Measurements from ENCODE around the gene GSDMA. TPM values are rescaled to one million over a fixed set of nuclear protein-coding genes. Genes with fewer than 3 reads are reported as not detected.

The GSDMA gene
- polyA plus RNA-seq, 5 donors: 0.47 to 1.1 (median 0.75) TPM

DNA sequence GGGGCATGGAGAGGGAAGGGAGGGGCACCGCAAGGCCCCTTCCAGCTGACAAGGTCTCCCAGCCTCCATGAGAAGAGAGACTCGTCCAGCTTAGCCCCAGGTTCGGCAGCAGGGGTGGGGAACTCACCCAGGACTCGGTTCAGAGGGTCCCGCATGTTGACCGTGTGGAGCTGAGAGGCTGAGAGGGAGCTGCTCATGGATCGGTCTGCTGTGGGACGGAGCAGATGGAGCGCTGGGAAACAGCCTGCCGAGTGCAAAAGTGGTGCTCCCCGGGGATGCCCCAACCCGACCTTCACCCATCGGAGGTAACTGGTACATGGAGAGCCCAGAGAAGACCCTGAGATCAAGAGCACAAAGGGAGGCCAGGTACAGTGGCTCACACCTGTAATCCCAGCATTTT, 57.3 kb downstream of the GSDMA start:
- no peak for DNase-seq

DNA sequence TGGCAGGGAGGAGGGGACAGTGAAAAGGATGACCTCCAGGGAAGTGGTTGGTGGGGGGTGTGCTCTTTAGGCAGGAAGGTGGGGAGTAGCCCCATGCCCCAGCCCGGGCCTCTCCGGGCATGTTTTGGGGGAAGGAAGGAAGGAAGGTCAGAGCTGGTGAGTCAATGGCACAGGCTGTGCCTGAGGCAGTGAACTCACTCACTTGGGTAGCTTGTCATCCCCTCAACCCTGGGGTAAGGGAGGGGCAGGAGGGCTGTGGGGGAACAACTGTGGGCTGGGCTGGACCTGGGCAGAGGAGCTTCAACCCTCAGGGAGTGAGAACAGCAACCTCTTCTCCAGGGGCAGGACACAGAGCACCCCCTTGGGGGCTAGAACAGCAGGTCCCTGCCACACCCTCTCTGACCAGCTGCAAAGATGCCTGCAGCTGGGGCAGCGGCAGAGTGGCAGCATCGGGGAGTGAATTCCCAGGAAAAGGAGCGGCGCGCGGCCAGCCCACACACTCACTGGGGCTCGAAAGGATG, 58.7 kb downstream of the GSDMA start:
- DNase-seq: no peak

DNA sequence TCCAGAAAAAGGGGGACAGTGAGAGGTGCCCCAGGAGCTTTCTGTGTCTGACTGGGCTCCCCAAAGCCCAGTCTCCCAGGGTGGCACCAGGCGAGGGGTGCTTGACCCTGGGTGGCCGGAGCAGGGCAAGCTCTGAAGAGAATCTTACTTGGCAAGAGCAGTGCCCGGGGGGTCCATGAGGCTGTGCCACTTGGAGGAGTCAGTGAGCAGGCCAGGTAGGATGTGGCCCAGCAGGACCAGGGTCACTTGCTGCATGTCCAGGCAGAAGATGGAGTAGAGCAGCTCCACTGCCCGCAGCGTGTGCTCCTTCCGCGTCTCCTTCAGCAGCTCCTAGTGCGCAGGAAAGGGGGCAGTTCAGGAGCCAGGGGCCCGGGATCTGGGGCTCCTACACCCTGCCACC, 59.7 kb downstream of the GSDMA start:
- no peak for DNase-seq

DNA sequence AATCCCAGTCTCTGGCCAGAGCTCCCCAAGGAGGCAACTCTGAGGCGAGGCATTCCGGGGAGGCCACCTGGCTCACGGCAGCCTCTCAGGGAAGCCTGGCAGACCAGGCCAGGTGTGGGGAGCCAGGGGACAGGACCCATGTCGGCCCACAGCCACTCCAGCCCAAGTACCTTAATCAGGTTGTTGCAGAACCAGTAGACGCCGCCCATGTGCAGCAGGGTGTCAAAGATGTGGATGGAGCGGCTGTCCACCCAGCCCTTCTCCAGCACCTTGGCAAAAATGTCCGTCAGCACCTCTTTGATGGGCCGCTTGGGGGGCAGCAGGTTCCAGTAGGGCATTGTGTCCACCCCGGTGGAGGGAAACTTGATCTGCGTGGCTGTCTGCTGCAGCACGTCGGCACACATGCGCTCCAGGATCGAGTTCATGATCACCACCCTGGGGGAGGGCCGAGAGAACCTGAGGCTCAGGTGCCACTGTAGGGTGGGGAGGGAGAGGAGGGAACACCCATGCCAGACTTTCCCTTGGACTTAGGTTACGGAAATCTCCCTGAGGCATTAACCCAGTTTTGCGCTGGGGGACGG, 60.2 kb downstream of the GSDMA start:
- no peak for DNase-seq

DNA sequence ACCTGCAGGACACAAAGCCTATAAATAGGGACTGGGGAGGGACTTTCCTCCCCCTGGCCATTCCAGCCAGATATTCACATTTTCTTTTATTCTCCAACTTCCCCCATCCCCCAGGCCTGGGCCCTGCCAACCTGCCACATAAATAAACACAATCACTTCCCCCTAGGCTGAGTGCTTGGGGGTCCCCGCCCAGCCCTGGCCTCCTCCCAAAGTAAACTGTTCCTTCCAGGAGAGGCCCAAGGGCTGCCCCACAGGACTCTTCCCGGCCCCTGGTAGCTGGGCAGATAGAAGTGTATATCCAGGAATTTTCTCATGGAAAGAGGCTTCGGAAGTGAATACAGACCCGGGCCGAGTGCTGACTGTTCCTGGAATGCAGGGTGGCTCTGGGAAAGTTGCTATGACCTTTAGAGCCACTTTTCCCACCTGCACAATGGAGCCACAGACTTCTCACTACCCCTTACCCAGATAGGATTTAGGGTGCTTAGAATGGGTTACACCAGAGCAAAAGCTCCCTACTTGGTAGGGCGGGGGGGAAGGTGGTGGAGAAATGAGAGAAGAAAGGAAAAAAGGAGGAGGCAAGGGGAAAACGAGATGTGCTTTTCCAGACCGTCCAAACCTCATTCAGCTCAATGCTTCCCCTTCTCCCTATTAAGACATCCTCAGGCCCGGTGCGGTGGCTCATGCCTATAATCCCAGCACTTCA, 60.9 kb downstream of the GSDMA start:
- DNase-seq: no peak

DNA sequence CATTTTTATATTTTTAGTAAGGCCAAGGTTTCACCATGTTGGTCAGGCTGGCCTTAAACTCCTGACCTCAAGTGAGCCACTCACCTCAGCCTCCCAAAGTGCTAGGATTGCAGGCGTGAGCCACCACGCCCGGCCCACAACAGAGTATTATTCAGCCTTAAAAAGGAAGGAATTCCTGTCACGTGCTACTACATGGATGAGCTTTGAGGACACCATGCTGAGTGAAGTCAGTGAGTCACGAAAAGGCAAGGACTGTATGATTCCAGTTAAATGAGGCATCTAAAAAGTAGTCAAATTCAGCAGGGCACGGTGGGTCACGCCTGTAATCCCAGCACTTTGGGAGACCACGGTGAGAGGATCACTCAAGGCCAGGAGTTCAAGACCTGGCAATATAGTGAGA, 62.1 kb downstream of the GSDMA start:
- DNase-seq: no peak

DNA sequence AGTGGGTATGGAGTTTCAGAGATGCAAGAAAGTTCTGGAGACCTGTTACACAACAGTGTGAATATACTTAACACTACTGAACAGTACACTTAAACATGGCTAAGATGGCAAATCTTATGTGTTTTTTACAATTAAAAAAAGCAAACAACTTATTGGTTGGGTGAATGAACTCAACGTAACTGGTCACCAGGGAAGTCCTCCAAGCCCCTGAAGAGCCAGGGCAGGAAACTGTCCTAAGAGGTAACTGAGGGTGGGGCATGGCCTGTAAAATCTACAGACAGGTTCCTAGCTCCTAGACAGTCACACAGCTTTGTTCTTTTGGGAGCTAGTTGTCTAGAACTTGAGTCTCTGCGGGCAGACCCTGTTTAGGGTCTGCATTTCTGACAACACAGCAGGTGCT, 62.8 kb downstream of the GSDMA start:
- no peak for DNase-seq

DNA sequence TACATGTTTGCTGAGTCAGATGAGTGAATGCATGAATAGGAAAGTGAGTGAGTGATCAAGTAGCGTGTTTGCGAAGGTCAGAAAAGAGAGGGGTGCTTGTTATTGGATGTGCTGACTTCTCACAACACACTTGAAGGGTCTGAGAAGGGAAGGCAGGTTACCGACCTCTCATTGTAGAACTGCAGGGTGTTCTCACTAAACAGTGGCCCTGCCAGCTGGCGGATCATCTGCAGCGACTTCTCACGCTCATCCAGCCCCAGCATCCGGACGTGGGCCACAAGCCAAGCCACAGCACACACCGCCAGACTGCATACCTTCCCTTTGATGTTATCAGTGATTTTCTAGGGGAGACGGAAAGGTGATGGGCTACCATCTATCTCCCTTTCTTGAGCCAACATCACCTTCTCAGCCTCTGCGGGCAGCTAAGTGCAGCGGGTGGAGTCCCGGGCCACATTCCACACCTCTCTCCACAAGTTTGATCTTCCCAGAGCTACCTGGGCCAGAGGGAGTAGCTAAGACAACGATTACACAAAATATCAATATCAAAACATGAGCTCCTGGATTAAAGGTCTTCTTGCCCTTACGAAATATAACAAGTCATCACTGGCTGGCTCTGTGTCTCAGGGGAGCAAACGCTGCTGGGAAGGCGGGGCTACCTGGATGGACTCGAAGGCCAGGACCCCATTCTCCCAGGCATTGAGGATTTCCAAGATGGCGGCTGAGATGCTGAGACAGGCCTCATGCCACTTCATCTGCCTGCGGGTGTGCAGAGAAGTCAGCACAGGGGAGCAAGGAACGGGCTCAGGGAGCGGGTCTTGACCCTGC, 63.4 kb downstream of the GSDMA start:
- no peak for DNase-seq

DNA sequence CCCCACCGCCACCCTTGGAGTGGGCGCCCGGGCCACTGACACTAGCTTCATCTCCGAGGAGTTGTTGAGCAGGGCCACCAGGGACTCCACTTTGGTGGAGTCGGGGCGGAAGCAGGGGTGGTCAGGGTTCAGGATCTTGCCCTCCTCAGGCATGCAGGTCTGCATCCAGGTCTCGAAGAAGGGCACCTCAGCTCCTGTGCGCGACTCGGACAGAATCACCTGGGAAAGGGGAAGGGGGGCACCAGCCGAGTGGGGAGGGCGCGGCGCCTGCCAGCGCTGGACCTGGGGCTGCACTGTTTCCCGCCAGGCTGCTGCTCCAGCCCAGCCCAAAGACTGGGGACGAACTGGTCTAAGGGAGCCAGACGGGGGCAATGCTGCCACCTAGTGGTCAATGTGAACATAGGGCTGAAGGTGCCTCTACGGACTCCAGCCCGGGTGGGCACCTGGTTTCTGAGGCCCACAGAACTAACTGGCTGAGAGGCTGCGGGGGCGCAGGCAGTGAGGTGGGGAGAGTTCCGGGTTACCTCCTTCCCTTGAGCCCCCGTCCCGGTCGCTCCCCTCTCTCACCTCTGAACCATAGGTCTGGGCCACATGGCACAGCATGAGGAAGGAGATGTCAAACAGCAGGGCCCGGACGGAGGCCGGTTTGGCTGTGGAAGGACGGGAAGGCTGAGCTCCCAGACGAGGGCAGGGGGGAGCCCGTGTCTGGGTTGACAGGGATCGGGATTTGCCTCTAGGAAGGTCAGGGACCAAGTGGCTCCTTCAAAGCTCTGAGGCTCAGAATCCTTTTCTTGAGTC, 64.2 kb downstream of the GSDMA start:
- peak in 1 of 2 donors; percentile 75 for DNase-seq

Other genes with a start within 250 kb of the GSDMA start
- gene MIEN1, start 232.5 kb upstream of the GSDMA start, polyA plus RNA-seq (ENCODE audit: insufficient read depth in 1 of 5, insufficient read length in 5 of 5, low replicate concordance in 1 of 5): 10 to 100 TPM; 21.1 to 31.3 (median 24.0) TPM
- gene GRB7, start 225.1 kb upstream of the GSDMA start, polyA plus RNA-seq (ENCODE audit: insufficient read depth in 1 of 5, insufficient read length in 5 of 5, low replicate concordance in 1 of 5): 10 to 100 TPM; 23.9 to 32.7 (median 28.0) TPM
- 1 to 10 TPM; 1.1 to 1.8 (median 1.3) TPM for gene IKZF3, start 98.7 kb upstream of the GSDMA start, polyA plus RNA-seq (ENCODE audit: insufficient read depth in 1 of 5, insufficient read length in 5 of 5, low replicate concordance in 1 of 5)
- gene ZPBP2, start 94.8 kb upstream of the GSDMA start, polyA plus RNA-seq (ENCODE audit: insufficient read depth in 1 of 5, insufficient read length in 5 of 5, low replicate concordance in 1 of 5): not detected
- gene GSDMB, start 44.4 kb upstream of the GSDMA start, polyA plus RNA-seq (ENCODE audit: insufficient read depth in 1 of 5, insufficient read length in 5 of 5, low replicate concordance in 1 of 5): 10 to 100 TPM; 19.8 to 31.2 (median 24.9) TPM
- gene ORMDL3, start 35.4 kb upstream of the GSDMA start, polyA plus RNA-seq (ENCODE audit: insufficient read depth in 1 of 5, insufficient read length in 5 of 5, low replicate concordance in 1 of 5): 10 to 100 TPM; 76.5 to 88.5 (median 84.4) TPM
- gene LRRC3C, start 35.3 kb upstream of the GSDMA start, polyA plus RNA-seq (ENCODE audit: insufficient read depth in 1 of 5, insufficient read length in 5 of 5, low replicate concordance in 1 of 5): under 1 TPM in 2 of 5 donors, not detected in 3; 0.18 to 0.20 TPM
- 100 to 1,000 TPM in 2 of 5 donors, 10 to 100 TPM in 3; 74.5 to 110 (median 93.0) TPM for gene PSMD3, start 17.8 kb downstream of the GSDMA start, polyA plus RNA-seq (ENCODE audit: insufficient read depth in 1 of 5, insufficient read length in 5 of 5, low replicate concordance in 1 of 5)
- gene CSF3, start 52.4 kb downstream of the GSDMA start, polyA plus RNA-seq (ENCODE audit: insufficient read depth in 1 of 5, insufficient read length in 5 of 5, low replicate concordance in 1 of 5): under 1 TPM in 3 of 5 donors, not detected in 2; 0.14 to 0.28 (median 0.18) TPM
- gene MED24, start 91.4 kb downstream of the GSDMA start, polyA plus RNA-seq (ENCODE audit: insufficient read depth in 1 of 5, insufficient read length in 5 of 5, low replicate concordance in 1 of 5): 100 to 1,000 TPM in 3 of 5 donors, 10 to 100 TPM in 2; 98.3 to 131 (median 111) TPM
- 10 to 100 TPM; 61.9 to 86.3 (median 72.0) TPM for gene THRA, start 100.0 kb downstream of the GSDMA start, polyA plus RNA-seq (ENCODE audit: insufficient read depth in 1 of 5, insufficient read length in 5 of 5, low replicate concordance in 1 of 5)
- 1 to 10 TPM; 2.3 to 5.2 (median 4.6) TPM for gene NR1D1, start 137.6 kb downstream of the GSDMA start, polyA plus RNA-seq (ENCODE audit: insufficient read depth in 1 of 5, insufficient read length in 5 of 5, low replicate concordance in 1 of 5)
- gene MSL1, start 159.0 kb downstream of the GSDMA start, polyA plus RNA-seq (ENCODE audit: insufficient read depth in 1 of 5, insufficient read length in 5 of 5, low replicate concordance in 1 of 5): 100 to 1,000 TPM; 152 to 206 (median 187) TPM
- gene CASC3, start 177.5 kb downstream of the GSDMA start, polyA plus RNA-seq (ENCODE audit: insufficient read depth in 1 of 5, insufficient read length in 5 of 5, low replicate concordance in 1 of 5): 100 to 1,000 TPM in 4 of 5 donors, 10 to 100 TPM in 1; 96.2 to 131 (median 113) TPM
- gene RAPGEFL1, start 214.5 kb downstream of the GSDMA start, polyA plus RNA-seq (ENCODE audit: insufficient read depth in 1 of 5, insufficient read length in 5 of 5, low replicate concordance in 1 of 5): 10 to 100 TPM in 1 of 5 donors, 1 to 10 TPM in 4; 6.3 to 10.2 (median 8.0) TPM

All from right lung (tissue), 5 donors.